NCI-H1930 (cell line): ENCODE data around the gene CNNM2.
"Not testable (repeated sequence)": the region's sequence is repeated elsewhere in the genome, so short reads cannot be mapped to it uniquely, and the experiment has no call there.

ENCODE experiments used
- DNase-seq, 2 experiments: peaks; one replicate each; lab custom pipeline; 2025; lab: John Stamatoyannopoulos, UW

Gene CNNM2

DNA sequence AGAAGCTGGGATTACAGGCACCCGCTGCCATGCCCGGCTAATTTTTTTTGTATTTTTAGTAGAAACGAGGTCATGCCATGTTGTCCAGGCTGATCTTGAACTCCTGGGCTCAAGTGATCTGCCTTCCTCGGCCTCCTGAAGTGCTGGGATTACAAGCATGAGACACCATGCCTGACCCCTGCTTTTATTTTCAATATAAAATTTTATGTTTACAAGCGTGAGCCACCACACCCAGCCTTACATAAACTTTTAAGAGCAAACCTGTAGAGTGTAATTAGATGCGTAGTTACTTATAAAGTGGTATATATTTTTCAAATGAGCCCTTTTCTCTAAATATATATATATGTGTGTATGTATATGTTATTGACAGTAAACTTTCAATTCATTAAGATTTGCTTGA is 8.7 kb downstream of the CNNM2 start:
- DNase-seq, result no peak

DNA sequence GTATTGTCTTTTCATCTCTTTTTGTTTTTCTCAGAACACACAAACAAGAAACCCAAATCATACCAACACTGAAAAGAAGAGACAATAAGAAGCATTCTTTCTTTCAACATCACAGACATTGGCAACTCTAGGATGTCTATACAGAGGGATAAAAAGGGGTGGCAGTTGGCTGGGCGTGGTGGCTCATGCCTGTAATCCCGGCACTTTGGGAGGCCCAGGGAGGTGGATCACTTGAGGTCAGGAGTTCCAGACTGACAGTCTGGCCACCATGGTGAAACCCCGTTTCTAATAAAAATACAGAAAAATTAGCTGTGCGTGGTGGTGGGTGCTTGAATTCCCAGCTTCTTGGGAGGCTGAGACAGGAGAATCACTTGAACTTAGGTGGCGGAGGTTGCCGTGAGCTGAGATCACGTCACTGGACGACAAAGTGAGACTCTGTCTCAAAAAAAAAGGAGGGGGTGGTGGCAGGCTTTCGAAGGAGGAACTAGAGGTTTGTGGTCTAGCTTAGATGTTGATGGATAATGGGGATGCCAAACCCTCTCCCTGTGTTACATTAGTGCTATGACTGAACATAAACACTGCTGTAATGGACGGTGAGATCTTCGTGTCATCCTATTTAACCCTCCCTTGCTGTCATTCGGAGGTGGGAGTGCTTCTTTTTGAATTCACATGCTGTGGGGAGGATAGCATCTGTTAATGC is 9.4 kb downstream of the CNNM2 start:
- no peak for DNase-seq

DNA sequence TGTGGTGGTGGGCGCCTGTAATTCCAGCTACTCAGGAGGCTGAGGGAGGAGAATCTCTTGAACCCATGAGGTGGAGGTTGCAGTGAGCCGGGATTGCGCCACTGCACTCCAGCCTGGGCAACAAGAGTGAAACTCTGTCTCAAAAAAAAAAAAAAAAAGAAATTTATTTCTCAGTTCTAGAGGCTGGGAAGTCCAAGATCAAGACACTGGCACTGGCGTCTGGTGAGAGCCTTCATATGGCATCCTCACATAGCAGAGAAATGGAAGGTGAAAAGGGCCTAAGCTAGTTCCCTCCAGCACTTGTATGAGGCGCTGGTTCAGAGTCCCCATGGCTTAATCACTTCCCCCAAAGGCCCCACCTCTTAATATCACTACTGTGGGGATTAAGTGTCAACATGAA is 10.3 kb downstream of the CNNM2 start:
- not testable (repeated sequence) for DNase-seq

- no peak for DNase-seq
Observed at GRCh38 chr10:102930720-102931119, 12.6 kb downstream of the CNNM2 start.

GRCh38 chr10:102931643-102932042 is 13.5 kb downstream of the CNNM2 start:
- DNase-seq, result no peak

GRCh38 chr10:102935505-102935904 is 17.4 kb downstream of the CNNM2 start:
- DNase-seq, result no peak

- DNase-seq, result no peak
Observed at GRCh38 chr10:102935939-102936605, 18.0 kb downstream of the CNNM2 start.

DNA sequence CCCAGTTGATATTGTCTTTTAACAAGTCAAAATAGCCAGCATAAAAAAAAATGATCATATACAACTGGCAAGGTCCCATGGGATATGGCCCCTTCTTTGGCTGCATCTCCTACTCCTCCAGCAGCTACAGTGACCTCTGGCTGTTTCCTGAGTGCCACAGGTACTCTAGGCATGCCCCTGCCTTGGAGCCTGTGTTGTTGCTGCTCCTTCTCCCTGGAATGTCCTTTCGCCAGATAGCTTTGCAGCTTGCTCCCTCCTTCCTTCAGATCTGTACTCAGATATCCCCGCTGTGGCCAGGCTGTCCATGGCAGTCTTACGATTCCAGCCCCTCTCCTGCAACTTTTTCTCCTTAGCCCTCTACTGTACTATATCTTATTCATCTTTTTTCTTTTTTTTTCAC is 23.3 kb downstream of the CNNM2 start:
- DNase-seq, result no peak

DNA sequence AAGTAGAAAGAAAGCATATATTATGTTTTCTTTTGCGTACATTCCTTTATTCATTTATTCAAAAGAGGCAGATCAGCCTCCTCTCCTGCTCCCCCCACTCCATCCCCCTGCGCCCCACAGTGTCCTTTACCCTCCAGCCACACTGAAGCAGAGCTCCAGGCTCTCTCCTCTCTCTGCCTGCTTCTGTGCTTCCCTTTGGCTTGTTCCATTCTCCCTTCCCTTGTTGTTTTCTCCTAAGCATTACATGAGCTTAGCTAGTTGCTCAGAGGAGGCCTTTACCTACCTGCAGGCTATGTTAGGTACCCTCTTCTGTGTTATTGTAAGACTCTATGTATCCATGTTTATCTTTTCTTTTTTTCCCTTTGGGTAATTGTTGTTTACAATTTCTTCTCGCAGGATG is 27.4 kb downstream of the CNNM2 start:
- DNase-seq, result no peak

- no peak for DNase-seq
Observed at GRCh38 chr10:102945962-102946361, 27.9 kb downstream of the CNNM2 start.

DNA sequence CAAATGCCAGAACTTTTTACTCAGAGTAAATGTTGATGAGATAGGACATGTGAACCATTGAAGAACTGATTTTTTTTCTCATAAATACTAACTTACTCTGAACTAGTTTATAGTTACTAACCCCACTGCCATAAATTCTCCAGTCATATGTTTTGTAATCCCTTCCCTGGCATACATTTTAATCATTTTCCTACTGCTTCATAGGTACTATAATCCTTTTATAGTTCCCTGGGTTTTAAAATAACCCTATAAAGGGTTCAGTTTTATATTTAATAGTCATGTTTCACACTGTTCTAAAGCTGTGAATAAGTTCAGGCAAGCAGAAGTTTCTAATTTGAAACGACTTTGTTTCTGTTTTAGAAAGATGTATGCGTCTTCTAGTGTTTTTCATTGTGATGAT is 28.9 kb downstream of the CNNM2 start:
- no peak for DNase-seq

DNA sequence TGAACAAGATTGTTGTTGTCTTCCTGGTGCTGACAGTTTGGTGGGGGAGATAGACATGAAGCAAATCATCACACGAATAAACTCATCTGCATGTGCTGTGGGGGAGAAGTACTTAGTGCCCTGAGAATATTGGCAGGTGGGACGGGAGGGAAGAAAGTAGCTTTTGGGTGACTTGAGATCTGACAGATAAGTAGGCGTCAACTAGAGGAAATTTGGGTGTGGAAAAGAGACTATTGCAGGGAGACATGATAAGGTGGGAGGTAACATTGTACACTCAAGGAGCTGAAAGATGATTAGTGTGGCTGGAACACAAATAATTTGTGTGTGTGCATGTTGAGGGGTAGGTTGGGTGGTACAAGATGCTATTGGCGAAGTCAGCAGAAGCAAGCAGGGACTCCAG is 30.1 kb downstream of the CNNM2 start:
- DNase-seq, result no peak

DNA sequence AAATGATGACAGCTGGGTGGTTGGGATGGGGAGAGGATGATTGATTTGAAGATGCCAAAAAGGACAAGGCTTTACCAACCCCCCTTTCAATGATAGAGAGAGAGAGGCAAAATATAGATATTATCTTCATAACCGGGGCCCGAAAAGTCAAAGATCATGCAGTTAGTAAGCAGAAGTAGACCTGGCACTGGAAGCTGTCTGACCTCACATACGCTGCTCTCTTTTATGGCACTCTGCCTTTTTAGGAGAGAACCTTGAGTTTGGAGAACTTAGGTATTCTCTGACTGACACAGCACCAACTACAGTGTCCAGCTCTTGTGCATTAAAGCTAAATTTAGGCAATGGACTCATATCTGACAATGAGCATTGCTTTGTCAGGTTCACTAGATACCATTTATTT is 30.7 kb downstream of the CNNM2 start:
- no peak for DNase-seq

DNA sequence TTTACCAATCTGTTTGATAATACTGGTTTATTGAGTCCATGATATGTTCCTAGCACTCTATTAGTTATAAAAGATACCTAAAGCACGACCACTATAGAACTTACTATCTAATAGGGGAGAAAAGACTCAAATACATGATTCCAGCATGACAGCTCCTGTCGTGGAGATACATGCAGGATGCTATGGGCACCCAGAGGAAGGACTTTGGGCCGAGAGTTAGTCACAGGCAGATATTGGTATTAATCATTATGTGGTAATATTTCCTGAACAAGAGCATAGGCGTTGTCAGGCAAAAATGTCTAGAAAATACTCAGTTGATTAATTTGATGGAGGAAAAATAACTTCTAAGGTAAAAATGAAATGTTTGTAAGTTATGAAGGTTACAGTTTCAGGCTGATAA is 31.8 kb downstream of the CNNM2 start:
- DNase-seq, result no peak

DNA sequence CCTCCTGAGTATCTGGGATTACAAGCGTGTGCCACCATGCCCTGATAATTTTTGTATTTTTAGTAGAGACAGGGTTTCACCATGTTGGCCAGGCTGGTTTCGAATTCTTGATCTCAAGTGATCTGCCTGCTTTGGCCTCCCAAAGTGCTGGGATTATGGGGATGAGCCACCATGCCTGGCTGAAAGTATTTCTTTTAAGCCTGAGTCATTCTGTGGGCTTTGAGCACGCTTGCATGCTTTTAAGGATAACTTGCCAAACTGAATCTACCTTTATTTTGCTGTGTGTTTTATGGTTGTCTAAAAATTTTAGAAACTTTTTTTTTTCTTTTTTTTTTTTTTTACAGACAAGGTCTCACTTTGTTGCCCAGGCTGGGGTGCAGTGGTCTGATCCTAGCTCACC is 33.2 kb downstream of the CNNM2 start:
- no peak for DNase-seq

GRCh38 chr10:102959360-102959759 is 41.3 kb downstream of the CNNM2 start:
- no peak for DNase-seq

- DNase-seq, result no peak
Observed at GRCh38 chr10:102960157-102960556, 42.1 kb downstream of the CNNM2 start.

- DNase-seq, result no peak
Observed at GRCh38 chr10:102962267-102962666, 44.2 kb downstream of the CNNM2 start.

DNA sequence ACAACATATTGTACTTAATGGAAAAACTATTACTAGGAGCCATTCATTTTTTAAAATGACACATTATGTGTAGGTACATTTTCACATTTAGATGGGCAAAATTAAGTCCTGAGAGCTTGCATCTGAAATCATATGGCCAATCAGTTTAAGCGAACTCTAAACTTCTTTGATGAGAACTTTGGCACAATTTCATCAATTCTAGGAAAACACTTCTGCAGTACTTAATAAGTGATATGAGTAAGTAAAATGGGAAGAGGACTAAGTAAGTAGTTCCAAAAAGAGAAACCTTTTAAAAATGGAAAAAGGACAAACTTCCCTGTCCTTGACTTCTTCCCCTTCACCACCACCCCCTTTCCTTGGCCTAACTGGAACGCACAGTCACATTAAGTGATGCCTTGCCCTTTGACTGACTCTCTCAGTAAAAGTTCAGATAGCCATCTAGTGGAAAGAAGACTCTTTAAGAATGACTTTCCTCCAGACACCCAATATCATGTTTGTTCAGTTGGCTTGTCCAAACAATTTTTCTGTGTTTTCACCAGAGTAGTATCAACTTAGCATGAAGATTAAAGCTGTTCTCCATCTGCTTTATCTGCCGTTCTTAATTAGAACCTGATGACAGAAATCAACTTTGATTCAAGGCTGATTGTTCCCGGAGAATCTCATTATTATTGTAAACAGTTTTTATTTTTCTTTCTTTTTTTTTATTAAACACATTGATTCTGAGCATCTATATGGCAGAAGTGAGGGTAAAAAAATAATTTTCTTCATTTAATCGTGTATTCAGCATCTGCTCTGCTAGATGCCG is 45.1 kb downstream of the CNNM2 start:
- no peak for DNase-seq

GRCh38 chr10:102963756-102964025 is 45.6 kb downstream of the CNNM2 start:
- no peak for DNase-seq

DNA sequence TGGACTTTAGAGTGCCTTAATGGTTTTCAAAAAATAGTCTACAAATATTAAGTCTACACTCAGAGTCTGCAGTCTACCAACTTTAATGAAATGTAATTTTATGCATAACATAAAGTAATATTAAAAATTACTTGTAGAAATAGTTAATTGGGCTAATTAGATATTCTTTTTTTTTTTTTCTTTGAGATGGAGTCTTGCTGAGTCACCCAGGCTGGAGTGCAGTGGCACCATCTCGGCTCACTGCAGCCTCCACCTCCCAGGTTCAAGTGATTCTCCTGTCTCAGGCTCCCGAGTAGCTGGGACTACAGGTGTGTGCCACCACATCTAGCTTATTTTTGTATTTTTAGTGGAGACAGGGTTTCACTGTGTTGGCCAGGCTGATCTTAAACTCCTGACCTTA is 46.0 kb downstream of the CNNM2 start:
- DNase-seq, result not testable (repeated sequence)

DNA sequence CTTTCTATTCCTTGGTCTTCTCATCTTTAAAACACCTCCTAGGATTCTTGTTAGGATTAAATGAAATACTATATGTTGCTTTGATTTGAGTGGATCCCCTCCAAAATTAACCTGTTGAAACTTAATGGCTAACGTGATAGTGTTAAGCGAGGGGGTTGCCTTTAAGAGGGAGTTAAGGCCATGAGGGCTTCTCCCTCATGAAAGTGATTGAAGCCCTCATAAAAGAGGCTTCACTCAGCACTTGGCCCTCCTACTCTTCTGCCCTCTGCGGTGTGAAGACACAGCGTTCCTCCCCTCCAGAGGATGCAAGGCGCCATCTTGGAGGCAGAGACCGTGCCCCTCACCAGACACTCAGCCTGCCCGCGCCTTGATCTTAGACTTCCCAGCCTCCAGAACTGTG is 46.6 kb downstream of the CNNM2 start:
- DNase-seq, result no peak

DNA sequence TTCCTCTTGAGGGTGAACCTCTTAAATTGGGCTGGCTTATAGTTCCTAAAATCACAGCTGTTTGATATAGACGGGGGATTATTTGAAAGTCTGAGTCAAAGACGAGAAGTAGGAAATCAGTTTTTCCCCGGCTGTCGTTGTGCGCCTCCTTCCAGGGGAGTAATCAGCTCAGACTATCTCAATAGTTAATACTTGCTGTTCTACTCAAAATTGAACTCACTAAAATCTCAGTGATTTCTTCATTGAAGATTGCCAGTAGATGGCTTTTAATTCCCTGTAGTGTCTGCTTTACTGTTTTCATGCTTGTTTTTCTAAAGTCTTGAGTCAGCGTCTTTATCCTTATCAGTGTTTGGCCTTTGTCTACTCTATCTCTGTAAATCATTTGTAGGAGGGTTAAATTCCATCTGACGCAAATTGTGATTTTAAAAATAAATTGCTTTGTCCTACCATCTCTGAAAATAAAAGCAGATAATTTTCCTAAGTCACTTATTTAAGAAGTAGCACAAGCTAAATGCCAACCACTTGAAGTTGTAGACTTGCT is 47.3 kb downstream of the CNNM2 start:
- no peak for DNase-seq
